Activated CD4-positive, alpha-beta T cell treated with anti-CD3 and anti-CD28 coated beads, Interleukin-2, Interleukin-4, amounts not matched to agents 100 ng/mL and 50 ng/mL, durations not matched to agents 16 hours and 8 hours (primary cell): ENCODE data around the gene ANO10.
A peak's percentile ranks its signal among the peaks of the same experiment; 100 is the strongest.

ENCODE experiments used
- DNase-seq: peaks from one replicate; pipeline ENCODE4 v3.0.0-alpha.2; 2020; ENCODE audit warnings: low spot score

The ANO10 gene

GRCh38 chr3:43346978-43347749 lies 274.6 kb downstream of the ANO10 start:
- peak; percentile 44 for DNase-seq

- peak; percentile 30 for DNase-seq
Measured at GRCh38 chr3:43345877-43346276, 275.9 kb downstream of the ANO10 start.

- DNase-seq, result no peak
Measured at GRCh38 chr3:43345246-43345645, 276.6 kb downstream of the ANO10 start.

- no peak for DNase-seq
Measured at GRCh38 chr3:43344520-43344919, 277.3 kb downstream of the ANO10 start.

DNA sequence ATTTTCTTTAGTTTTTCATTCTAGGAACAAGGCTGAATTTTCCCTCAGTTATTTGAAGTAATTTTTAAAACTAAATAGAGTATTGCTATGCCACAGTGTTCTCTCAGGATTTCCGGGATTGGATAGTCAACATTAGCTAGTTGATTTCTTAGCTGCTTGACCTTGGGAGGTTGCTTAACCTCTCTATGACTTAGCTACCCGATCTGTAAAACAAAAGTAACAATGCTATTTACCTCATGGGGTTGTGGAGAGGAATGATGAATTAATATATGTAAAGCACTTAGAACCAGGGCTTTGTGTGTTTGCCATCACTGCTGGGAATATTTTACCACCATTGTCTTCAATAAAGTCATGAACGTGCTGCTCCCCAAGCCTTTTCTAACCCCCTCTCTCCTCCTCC lies 278.0 kb downstream of the ANO10 start:
- no peak for DNase-seq

- DNase-seq, result no peak
Measured at GRCh38 chr3:43343185-43343584, 278.6 kb downstream of the ANO10 start.

GRCh38 chr3:43341788-43342187 lies 280.0 kb downstream of the ANO10 start:
- no peak for DNase-seq

- no peak for DNase-seq
Measured at GRCh38 chr3:43340403-43340802, 281.4 kb downstream of the ANO10 start.

DNA sequence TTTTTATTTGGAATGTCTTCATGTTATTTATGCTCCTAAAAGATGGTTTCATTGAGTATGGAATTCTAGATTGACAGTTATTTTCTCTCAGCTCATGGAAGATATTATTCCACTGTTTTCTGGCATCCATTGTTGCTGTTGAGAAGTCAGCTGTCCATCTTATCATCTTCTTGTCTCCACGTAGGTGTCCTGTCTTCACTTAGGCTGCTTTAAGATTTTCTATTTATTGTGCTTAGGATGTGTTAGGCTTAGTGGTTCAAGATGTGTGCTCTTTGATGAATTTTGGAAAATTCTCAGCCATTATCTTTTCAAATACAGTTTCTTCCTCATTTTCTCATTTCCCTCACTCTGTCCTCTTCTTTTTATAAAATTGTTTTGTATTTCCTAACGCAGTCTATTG lies 283.5 kb downstream of the ANO10 start:
- DNase-seq, result no peak

GRCh38 chr3:43335799-43336198 lies 286.0 kb downstream of the ANO10 start:
- no peak for DNase-seq

DNA sequence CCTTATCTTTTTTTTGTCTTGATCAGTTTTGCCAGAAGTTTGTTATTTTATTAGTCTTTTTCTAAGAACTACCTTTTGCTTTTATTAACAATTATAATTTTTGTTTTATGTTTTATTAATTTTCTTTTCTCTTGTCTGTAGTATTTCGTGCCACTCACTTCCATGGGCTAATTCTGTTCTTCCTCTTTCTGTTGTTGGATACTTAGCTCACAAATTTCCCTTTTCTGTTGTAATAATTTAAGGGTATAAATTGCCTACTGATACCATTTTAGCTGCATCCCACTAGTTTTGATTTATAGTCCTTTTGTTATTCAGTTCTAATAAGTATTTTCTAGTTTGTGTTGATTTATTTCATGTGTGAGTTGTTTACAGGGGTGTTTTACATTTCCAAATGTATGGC lies 286.8 kb downstream of the ANO10 start:
- no peak for DNase-seq

- DNase-seq, result no peak
Measured at GRCh38 chr3:43331381-43331780, 290.4 kb downstream of the ANO10 start.

- DNase-seq, result no peak
Measured at GRCh38 chr3:43330981-43331380, 290.8 kb downstream of the ANO10 start.

GRCh38 chr3:43328653-43329052 lies 293.2 kb downstream of the ANO10 start:
- no peak for DNase-seq

GRCh38 chr3:43327582-43327979 lies 294.2 kb downstream of the ANO10 start:
- no peak for DNase-seq

GRCh38 chr3:43326891-43327581 lies 294.8 kb downstream of the ANO10 start:
- DNase-seq, result no peak

DNA sequence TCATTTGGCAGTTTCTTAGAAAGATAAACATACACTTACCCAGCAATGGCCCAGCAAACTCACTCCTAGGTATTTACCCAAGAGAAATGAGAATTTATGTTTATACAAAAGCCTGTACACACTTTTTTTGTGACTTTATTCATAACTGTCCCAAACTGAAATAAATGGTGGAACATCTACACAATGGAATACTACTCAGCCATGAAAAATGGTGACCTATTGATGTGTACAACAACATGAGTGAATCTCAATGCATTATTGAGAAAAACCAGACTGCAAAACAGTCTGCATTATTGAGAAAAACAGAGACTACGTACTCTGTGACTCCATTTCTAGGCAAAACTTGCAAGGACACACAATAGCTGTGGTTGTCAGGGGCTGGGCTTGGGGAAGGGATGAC lies 298.3 kb downstream of the ANO10 start:
- no peak for DNase-seq

DNA sequence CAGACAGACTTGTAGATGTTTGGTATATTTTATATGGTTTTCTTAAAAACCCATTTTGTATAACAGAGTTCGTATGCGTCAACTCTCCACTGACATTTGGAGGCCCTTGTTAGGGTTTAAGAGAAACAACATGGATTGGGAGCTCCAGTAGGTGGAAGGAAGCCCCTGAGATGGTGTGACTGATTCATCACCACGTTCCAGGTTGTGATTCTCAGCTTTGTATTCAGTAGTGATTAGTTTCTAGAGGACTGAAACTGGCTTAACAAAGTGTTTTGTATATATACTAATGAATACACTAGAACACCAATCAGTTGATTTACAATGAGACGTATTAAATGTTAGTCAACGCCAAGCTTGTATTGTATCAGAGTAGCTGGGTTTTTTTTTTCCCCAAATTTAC lies 301.5 kb downstream of the ANO10 start:
- no peak for DNase-seq

GRCh38 chr3:43319794-43320193 lies 302.0 kb downstream of the ANO10 start:
- no peak for DNase-seq

DNA sequence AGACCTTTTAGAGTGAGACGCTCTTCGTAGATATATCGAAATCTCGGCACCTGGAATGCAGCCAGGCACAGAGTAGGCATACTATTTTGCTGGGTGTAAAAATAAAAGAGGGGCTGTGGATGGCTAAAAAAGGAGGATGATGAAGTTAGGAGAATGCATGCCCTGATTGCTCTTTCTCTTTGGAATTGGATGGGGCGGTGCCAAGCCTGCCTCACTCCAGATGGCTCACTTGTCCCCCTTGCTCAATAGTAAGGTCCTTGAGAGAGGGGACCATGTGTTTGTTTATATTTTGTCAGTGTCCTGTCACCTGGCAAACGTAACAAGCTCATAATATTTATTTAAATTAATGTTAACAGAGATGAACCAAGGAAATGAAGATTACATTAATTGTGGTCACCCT lies 302.4 kb downstream of the ANO10 start:
- DNase-seq, result no peak

GRCh38 chr3:43317461-43318316 lies 304.1 kb downstream of the ANO10 start:
- DNase-seq, result no peak

DNA sequence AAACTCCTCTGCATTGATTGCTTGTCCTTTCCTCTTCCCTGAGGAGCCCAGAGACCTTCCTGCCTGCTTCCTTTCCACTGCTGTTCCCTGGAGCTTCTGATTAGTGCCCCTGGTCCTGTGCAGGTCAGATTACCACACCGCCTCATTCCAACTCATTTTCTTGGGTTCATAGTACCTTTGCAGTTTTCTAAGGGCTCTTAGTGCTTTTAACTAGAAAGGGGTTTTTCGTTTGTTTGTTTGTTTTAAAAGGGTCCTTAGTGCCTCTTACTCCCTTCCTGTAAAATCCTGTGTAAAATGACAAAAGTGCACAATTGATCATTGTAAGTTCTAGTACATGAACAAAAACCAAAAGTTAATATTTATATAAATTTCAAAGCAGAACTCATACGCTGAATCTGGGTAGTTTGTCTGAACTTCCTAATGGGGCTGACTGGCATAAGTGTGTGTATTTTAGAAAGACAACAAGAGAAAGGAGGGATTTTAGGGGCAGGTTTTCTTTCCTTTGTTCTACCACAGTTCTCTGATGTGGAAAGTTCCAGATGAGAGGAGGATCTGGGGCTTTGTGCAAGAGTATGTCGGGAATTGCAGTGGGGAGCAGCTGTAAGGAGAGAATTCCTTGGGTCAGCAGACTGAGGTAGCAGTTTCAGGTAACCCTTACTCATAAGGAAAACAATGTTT lies 304.9 kb downstream of the ANO10 start:
- no peak for DNase-seq
